ENCODE results near the gene LIFR. TPM values are rescaled to one million over a fixed set of nuclear protein-coding genes. Genes with fewer than 3 reads are reported as not detected.

The LIFR gene, protein sequence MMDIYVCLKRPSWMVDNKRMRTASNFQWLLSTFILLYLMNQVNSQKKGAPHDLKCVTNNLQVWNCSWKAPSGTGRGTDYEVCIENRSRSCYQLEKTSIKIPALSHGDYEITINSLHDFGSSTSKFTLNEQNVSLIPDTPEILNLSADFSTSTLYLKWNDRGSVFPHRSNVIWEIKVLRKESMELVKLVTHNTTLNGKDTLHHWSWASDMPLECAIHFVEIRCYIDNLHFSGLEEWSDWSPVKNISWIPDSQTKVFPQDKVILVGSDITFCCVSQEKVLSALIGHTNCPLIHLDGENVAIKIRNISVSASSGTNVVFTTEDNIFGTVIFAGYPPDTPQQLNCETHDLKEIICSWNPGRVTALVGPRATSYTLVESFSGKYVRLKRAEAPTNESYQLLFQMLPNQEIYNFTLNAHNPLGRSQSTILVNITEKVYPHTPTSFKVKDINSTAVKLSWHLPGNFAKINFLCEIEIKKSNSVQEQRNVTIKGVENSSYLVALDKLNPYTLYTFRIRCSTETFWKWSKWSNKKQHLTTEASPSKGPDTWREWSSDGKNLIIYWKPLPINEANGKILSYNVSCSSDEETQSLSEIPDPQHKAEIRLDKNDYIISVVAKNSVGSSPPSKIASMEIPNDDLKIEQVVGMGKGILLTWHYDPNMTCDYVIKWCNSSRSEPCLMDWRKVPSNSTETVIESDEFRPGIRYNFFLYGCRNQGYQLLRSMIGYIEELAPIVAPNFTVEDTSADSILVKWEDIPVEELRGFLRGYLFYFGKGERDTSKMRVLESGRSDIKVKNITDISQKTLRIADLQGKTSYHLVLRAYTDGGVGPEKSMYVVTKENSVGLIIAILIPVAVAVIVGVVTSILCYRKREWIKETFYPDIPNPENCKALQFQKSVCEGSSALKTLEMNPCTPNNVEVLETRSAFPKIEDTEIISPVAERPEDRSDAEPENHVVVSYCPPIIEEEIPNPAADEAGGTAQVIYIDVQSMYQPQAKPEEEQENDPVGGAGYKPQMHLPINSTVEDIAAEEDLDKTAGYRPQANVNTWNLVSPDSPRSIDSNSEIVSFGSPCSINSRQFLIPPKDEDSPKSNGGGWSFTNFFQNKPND
- 2.1 and 7.7 TPM in 2 replicates for total RNA-seq

DNA sequence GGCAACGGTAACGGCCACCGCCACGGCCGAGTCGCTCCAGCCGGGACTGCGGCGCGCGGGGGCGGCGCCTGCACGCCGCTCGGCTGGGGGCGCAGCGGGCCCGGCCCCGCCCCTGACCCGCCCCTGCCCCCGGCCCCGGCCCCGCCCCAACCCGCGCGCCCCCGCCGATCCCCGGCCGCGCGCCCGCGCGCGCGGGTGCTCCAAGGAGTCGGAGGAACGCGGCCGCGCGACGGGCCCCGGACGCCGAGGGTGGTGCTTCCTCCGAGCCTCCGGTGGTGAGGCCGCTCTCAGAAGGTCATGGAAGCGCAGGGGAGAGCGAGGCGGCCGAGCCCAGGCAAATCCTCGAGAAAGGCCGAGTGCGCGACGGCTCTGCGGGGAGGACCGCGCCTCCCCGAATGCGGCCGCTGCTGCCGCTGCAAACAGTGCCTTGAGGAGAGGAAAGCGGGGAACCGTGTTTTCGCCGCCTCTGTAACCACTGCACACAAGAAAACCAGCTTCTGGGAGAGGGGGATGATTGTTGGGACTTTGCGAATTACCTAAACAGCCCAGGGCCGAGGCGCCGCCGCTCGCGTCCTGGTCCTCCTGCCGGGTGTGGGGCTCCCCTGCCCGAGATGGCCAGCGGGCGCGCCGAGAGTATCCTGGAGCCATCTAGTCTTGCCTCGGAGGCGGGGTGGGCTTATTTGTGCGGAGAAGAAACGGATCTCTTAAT lies at the start of gene LIFR:
Gene LIFR (minus strand): TSS at position 48 of the 709 bp plus-strand sequence. CDS start 25,999 bp downstream, outside the sequence.

